ENCODE results near the gene HILPDA. TPM values are rescaled to one million over a fixed set of nuclear protein-coding genes. Genes with fewer than 3 reads are reported as not detected.
"Not testable (repeated sequence)": the region's sequence is repeated elsewhere in the genome, so short reads cannot be mapped to it uniquely, and the experiment has no call there.

HILPDA gene
- total RNA-seq, 1 experiment from 2014 or later, result 22.1 TPM

- no peak for DNase-seq (ENCODE audit: low read depth)
Observed at GRCh38 chr7:128431221-128431620, 24.5 kb upstream of the HILPDA start.

DNA sequence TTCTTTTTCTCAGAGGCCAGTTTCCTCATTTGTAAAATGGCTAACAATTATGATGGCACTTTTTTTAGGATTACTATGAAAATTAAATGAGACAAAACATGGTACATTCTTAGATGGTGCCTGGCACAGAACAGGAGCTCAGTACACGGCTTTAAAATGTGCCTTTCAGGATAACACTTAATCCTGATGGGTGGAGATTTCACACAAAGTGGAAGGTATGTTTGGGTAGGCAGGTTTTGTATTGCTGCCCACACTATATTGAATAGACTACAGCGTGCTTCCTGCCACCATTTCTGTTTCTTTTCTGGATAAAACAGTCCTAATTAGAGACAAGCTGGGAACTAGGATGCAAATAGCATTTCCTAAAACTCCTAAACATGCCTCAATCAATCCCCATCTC is 23.9 kb upstream of the HILPDA start:
- no peak for DNase-seq (ENCODE audit: low read depth)

DNA sequence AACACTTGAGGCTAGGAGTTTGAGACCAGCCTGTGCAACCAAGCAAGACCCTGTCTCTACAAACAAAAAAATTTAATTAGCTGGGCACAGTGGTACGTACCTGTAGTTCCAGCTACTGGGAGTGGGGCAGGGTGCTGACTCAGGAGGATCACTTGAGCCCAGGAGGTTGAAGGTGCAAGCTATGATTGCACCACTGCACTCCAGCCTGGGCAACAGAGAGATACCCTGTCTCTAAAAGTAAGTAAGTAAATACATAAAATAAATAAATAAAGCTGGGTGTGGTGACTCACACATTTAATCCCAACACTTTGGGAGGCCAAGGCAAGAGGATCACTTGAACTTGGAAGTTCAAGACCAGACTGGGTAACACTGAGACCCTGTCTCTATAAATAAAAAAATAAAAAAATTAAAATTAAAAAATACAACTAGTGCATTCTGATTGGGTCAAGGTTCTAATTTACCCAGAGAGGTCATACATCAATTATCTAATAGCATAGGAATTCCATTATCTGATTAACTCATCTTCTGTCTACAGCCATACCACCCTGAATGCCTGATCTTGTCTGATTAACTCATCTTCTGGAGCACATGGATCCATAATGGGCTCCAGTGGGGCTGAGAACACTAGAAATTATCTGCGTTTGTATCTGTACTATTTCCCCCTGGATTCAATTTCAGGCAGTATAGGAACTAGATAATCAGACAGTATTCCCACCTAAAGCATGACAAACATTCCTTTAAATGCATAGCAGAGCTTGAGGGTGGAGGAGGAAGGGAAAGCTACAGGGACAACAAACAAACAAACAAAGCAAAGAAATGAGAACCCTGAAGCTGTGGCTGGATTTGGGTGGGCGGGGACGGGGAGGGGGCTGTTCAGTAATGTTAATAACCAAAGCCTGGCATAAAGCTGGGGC is 21.0 kb upstream of the HILPDA start:
- no peak for DNase-seq (ENCODE audit: low read depth)

DNA sequence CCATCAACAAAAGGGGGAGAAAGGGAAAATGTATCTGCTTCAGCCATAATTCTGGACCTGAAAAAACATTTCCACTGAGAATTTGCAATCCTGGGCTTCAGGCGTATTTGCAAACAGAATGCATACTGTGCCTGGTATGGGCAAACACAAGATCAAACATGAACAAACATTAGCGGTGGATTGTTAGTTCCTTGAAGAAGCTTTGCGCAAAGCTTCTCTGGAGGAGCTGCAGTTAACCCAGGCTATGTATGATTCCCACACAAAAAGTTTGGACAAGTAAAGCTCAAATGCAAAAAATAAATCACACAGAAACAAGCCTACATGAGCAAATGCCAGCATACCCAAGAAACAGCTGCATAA is 20.4 kb upstream of the HILPDA start:
- no peak for DNase-seq (ENCODE audit: low read depth)

DNA sequence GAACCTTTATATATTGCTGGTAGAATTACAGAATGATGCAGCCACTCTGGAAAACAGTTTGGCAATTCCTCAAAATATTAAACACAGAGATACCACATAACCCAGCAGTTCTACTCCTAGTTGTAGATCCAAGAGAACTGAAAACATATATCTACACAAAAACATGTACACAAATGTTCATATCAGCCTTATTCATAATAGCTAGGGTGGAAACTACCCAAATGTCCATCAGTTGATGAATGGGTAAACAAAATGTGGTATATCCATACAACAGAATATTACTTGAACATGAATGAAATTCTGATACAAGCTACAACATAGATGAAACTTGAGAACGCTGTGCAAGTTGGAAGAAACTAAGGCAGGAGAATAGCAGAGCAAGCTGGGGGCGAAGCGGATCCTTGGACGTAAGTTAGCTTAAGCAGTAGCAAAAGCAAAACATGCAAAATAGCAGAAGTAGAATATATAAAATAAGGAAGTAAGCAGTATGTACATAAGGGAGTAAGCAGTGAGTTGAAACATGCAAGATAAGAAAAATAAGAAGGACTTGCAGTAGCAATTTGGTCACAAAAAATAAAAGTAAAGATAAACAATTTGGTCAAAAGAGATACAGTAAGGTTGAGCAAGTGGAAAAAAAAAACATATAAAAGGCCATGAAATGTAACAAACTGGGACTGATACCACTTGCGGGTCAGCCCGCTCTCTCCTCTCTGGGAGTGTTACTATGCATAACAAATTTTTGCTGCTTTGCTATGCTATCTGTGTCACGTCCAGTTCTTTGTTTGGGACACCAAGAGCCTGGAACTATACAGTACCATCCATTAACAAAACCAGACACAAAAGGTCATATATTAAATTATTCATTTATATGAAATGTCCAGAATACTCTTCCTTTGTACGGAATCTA is 18.0 kb upstream of the HILPDA start:
- DNase-seq (ENCODE audit: low read depth), result no peak

GRCh38 chr7:128442356-128442755 is 13.3 kb upstream of the HILPDA start:
- DNase-seq (ENCODE audit: low read depth), result no peak

- DNase-seq (ENCODE audit: low read depth), result no peak
Observed at GRCh38 chr7:128443831-128444600, 11.7 kb upstream of the HILPDA start.

DNA sequence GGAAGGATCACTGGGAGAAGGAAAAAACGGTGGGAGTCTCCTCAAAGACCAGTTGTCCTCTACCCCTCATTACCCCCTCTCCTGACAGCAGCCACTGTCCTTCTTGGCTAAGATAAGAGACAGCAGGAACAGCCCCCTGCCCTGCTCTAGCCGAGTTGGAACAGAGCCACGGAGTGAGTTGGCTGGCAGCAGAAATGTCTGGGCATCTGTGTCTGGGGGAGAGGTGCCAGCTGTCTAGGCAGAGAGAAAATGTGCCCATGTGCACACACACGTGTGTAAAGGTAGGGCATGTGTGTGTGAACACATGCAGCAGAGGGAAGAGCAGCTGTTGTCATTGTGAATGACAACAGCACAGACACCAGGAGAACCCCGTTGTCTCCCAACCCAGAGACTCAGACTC is 9.4 kb upstream of the HILPDA start:
- DNase-seq (ENCODE audit: low read depth), result peak; percentile 38

DNA sequence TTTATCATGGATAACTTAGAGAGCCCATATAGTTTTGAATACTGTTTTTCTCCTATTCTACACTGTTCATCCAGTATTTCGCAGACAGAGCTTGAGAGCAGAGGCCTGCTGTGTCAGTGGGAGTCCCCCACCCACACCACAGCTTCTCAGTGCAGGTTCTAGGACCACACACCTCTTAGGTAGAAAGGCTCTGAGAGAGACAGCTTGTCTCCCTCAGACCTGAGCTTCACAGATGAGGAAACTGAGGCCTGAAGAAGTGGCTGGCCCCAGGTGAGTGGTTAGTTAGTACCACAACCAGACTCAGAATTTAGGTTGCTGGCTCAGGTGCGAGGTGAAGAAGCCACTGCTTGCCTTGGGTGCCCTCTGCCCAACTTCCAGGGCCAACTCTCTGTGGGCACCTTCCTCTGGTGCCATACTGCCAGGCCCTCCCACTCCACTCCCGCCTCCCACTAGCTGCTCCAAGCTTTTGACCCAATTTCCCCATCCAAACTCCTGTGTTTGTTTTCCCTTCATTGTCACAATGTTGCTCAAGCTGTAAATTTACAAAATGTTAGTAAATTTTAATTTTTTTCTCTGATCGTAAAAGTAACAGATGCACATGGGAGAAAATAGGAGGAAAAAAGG is 7.6 kb upstream of the HILPDA start:
- no peak for DNase-seq (ENCODE audit: low read depth)

DNA sequence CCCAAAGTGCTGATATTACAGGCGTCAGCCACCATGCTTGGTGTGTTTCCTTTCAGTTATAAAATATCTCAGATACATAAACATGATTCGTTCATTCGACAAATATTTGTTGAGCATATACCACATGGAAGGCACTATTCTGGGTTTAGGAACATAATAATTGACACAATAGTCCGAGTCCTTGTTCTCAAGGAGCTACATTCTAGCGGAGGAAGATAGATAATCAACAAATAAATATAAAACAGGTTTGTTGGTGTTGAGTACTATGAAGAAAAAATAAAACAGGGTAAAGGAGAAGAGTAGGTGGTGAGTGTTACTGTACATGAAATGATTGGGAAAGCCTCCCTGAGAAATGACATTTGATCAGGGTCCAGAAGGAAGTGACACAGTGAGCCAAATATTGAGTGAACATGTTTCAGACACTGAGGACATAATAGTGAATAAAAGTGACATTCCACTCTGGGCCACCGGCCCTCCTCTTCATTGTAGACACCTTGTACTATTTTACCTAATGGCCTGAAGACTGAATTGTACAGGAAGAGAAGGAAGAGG is 6.9 kb upstream of the HILPDA start:
- no peak for DNase-seq (ENCODE audit: low read depth)

- DNase-seq (ENCODE audit: low read depth), result no peak
Observed at GRCh38 chr7:128450409-128450808, 5.3 kb upstream of the HILPDA start.

DNA sequence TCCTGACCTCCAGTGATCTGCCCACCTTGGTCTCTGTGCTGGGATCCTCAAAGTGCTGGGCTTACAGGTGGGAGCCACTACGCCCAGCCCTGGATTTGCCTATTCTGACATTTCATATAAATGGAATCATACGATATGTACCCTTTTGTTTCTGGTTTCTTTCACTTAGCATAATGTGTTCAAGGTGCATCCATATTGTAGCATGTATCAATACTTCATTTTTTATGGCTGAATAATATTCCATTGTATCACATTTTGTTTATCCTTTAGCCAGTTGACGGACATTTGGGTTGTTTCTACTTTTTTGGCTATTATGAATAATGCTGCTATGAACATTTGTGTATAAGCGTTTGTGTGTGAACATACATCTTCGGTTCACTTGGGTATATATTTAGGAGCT is 4.8 kb upstream of the HILPDA start:
- no peak for DNase-seq (ENCODE audit: low read depth)

GRCh38 chr7:128452552-128452951 is 3.1 kb upstream of the HILPDA start:
- no peak for DNase-seq (ENCODE audit: low read depth)

GRCh38 chr7:128453836-128454804 is 1.6 kb upstream of the HILPDA start:
- peak; percentile 61 for DNase-seq (ENCODE audit: low read depth)

DNA sequence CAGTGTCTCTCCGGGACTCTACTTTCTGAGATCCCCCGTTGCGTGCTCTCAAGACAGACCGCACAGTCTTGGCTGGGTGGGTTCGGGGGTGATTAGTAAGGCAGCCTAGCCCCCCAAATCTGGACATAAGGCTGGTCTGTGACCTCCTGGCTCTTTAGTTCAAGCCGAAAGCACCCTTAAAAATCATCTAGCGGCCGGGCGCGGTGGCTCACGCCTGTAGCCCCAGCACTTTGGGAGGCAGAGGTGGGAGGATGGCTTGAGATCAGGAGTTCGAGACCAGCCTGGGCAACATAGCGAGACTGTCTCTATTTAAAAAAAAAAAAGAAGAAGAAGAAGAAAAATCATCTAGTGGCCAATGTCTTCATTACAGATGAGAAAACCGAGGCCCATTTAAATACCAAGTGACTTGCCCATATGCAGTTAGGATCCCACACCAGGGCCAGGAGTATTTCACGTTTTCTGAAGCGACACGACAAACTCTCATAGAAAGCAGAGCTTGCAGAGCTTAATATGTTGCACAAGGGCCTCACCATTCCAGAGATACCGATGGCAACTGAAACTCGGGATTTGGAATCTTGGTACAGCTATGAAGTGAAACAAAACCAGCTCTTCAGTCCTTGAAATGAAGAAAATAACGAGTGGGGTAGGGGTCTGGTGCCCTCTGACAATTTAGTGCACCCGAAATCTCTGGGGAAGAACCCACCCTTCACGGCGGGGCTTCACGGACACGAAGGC is 703 bp upstream of the HILPDA start:
- peak; percentile 46 for DNase-seq (ENCODE audit: low read depth)

DNA sequence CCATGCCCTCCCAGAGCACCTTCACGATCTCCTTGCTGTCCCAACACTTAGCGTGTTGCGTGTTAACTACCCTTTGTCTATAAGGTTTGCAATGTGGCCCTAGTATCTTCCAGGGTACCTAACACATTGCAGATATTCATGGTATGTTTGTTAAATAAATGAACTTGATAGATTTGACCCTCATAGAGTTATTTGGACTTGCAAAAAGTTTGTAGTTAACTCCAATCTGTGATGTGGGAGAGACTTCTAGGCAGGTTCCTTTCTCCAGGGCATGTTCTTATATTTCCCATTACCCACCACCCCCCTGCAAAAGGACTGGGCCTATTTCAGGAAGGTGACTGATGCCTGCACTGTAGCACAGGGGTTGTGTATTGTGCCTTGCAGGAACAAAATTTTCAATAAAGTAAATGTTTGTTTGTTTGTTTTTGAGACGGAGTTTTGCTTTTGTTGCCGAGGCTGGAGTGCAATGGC is 612 bp downstream of the HILPDA start:
- no peak for DNase-seq (ENCODE audit: low read depth)

- DNase-seq (ENCODE audit: low read depth), result not testable (repeated sequence)
Observed at GRCh38 chr7:128457385-128457784, 1.7 kb downstream of the HILPDA start.

DNA sequence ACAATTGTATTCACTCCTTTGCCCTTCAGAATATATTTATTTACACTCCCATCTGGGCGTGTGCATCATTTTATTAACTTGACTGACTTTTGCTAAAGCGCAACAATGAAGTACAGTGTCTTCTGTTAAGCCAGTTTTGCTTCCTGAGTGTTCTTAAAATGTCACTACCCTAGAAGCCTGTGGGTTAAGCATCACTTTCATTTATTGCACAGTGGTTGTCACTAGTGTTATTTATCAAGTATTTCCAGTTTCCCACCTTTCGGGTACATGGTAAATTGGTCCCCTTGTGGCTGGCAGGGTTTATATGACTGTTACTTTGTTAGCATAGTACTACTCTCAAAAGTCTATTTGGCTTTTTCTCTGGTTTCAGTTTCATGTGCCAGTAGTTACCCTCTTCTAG is 3.3 kb downstream of the HILPDA start:
- DNase-seq (ENCODE audit: low read depth), result no peak

GRCh38 chr7:128459394-128459878 is 3.8 kb downstream of the HILPDA start:
- DNase-seq (ENCODE audit: low read depth), result peak; percentile 70

Measured in LHCN-M2 (cell line).